GM21447 (cell line): ENCODE results near the gene IL1RL1.

Experiments
- ATAC-seq: cut with Tn5 transposase; IDR thresholded peaks from one replicate; pipeline ENCODE4 v1.9.1; 2021; ENCODE audit not compliant: unreplicated experiment

The IL1RL1 gene

DNA sequence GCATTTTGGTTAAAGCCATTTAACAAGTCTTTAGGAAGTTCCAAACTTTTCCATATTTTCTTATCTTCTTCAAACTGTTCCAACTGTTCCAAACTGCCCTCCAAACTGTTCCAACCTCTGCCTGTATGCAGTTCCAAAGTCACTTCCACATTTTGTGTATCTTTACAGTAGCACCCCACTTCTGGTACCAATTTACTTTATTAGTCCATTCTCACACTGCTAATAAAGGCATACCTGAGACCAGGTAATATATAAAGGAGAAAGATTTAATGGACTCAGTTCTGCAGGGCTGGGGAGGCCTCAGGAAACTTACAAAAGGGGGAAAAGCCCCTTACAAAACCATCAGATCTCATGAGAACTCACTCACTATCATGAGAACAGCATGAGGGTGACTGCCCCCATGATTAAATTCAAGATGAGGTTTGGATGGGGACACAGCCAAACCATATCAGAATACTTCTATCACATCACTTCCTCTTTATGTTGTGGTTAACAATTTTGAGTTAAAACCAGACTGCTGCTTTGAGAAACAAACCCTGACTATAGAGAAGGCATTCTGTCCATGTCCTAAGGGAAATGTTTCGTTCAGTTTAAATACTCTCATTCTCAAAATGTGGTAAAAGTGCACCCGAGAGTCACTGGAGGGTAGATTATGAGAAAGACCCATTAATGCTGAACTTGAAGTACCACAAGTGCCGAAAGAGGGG lies 55.2 kb downstream of the IL1RL1 start:
- ATAC-seq = peak; percentile 52

DNA sequence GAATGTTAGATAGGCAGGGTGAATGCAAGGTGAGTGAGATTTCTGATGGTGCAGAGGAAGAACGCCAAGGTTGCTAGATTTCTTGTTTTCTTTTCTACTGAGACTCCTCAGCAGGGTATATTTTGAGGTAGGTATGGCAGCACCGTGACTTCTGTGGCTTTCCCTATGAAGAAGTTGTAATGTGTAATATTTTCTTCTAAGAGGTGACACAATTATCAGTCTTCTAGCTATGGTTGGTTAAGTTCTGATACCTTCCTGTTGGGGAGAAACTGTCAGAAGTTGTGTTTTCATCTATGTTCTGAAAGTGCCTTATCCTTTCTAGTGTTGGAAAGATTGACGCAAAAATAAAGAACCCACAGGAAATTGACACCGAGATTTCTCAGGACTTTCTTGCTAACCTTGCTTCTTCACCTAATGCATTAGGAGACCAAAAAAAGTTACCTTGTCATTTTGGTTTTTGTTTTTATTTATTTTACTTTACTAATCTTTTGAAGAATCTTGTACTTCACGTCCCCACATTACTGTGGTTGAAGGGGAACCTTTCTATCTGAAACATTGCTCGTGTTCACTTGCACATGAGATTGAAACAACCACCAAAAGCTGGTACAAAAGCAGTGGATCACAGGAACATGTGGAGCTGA lies 56.1 kb downstream of the IL1RL1 start:
- peak; percentile 80 for ATAC-seq

DNA sequence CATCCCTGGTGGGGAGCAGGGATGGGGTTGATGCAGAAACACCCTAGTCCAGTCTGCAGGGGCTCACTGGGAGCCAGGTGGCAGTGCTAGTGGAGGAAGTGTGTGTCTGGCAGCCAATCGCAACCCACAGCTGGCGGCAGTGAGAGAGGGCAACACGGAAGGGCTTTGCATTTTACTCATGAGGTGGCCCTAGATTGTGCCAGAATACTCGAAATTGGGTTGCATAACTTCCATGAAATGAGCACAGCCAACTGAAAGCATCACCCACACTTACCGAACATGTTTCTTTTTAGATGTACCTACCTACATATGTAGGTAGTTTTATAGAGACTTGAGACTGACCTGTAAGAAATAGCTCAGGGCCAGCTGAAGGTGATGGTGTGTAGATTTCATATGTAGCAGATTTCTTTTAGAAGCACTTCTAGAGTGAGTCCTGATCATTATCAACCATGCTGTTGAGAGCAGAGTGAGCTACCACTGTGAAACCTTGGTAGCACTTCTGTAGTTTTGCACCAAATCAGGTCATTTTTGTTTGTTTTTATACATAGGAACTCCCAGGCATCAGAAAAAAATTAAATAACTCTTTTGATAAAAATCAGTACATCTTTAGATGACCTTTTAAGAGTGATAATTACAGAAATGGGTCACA lies 57.2 kb downstream of the IL1RL1 start:
- ATAC-seq = no peak

DNA sequence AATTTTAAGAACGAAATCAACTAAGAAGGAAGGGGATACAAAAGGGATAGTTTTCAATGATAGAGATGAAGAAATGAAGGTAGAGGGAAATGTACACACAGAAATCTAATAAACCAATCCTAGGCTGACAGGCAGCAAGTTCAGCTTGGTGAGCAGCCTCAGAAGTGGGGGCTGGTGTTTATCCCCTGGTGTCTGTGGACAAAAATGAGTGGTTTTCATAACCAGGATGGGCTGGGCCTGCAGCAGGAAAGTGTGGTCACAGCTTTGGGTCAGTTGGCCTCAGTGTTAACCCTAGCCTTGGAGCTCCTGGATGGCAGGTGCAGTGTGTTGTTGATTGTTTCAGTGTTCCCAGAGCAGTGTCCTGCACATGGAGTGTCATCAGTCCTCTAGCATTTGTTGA lies 58.5 kb downstream of the IL1RL1 start:
- ATAC-seq = no peak

DNA sequence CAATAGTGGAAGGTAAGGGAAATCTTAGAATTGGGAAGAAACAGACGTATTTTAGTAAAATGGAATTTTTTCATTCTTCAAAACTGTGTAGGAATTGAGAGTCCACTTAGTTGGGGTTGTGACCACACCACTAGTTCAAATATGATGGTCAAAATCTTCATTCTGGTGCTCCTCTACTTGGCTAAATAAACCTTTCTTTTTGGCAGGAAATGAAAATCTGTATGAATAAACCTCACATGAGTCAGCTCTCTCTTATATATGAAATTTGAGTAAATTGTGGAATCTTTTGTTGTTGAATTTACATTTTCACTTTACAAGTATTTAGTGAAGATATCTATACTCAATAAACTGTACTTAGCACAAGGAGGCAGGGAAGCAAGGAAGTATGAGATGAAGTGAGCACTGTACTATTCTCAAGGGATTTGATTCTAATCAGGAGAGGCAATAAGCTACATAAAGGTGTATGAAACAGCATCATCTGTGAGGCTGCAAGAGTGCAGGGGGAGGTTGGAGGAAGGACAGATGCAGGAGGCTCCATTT lies 64.8 kb downstream of the IL1RL1 start:
- no peak for ATAC-seq

DNA sequence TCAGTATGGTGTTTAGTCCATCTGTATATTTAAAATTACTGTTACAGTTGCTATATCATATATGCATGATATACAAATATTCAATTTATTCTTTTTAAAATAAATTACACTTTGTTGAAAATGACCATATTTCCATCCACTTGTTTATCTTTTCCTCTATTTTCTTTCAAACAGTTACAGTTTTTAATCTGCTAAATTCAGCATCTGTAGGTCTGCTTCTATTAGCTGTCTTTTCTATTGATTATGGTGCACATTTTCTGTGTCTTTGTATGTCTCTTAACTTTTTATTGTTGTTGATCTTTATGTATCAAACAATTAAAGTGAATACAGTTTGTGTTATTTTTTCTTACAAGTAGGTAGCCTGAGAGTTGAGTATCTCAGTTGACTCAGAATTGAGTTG lies 72.4 kb downstream of the IL1RL1 start:
- ATAC-seq = no peak

DNA sequence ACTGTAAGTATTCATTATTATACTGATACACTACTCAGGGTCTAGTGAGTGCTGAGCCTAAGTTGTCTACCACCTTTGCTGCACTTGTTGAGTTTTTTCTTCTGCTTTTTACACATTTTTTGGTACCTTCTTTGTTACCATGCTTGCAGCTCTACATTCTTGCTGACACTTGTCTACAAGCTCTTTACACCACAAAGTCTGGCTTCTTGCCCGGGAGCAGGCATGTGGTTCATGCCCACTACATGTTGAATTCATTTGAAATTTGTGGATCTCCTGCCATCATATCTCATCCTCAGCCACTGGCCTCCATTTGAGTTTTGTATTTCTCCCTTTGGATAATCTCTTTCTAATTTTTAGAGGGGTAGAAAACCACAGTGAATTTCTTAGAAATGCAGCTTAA lies 74.2 kb downstream of the IL1RL1 start:
- no peak for ATAC-seq

DNA sequence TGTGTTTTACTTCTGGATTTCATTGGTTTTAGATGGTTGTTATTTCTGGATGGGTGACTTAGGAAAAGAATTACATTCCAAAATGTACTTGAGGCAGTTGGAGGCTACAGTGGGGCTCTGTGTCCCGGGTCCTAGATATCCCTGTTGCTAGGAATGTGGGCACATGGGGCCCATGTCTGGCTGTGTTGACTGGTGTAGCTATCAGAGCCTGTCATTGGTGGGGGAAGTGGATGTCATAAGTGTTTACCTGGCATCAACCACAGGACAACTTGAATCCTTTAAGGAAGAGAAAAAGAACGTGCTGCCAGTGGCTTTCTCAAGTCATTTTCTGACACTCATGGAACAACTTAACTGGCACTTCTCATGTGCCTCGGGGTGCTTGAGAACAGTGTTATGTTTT lies 74.6 kb downstream of the IL1RL1 start:
- no peak for ATAC-seq

DNA sequence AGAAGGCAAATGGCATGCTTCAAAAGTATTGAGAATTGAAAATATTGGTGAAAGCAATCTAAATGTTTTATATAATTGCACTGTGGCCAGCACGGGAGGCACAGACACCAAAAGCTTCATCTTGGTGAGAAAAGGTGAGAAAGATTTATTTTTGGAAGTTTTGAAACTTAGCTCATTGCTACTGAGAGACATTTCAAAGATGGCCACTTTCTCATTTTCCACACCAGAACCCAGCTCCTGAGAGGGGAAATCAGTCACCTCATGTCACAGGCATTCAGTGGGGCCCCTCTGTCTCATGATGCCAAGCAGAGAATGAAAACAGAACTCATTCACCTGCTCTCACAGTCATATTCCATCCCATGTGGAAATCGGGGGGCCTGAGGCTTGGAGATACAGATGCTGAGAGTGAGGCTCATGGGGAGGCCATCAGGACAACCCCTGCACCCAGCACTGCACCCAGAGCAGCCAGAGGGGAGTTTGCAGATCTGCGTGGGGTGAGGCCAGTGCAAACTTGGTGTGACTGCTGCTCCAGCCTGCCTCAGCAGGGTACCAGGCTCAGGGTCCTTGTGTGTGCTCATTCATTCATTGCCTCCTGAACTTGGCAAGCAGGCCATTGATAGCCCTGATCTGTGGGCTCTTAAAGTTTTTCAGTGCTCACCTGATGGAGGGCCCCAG lies 75.6 kb downstream of the IL1RL1 start:
- ATAC-seq = no peak

DNA sequence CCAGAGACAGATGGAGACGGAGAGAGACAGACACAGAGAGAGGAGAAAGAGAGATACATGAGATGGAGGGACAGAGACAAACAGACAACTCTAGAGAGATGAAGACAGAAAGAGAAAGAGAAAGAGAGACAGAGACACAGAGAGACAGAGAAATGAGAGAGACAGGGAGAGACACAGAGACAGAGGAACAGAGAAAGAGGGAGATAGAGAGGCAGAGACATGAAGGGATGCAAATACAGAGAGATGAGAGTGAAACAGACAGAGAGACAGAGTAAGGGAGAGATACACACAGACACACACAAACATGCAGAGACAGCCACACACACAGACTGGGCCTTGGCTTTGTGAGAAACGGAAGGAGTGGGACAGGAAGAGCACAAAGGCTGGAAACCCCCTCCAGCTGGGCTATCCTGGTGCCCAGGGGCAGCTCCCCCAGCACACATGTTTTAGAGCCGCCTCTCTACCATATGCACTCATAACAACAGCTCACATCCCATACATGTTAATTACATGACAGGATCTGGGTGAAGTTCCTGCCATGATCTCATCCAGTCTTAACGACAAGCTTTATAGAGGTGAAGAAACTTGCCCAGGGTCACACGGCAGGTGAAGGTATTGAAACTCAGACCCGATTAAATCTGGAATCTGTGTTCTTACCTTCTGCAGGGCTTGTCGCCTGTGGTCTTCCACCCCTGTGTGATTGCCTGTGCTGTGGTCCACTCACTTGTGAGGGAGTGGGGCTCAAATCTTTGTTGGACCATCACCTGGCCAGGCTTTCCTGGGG lies 76.6 kb downstream of the IL1RL1 start:
- no peak for ATAC-seq

DNA sequence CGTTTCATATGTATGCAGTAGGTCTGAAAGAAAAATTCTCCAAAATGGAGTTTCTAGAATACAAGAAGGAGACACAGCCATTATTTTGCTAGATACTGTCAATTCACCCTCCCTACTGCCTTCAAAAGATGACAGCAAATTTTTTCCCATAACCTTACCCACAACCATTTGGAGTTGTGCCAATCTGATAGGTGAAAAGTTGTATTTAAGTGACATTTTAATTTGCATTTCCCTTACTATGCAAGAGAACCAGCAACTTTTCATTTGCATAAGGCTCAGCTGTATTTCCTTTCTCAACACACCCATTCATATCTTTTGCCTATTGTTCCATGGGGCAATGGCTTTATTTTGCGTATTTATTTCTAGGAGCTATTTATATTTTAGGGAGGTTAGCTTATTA lies 80.2 kb downstream of the IL1RL1 start:
- no peak for ATAC-seq

DNA sequence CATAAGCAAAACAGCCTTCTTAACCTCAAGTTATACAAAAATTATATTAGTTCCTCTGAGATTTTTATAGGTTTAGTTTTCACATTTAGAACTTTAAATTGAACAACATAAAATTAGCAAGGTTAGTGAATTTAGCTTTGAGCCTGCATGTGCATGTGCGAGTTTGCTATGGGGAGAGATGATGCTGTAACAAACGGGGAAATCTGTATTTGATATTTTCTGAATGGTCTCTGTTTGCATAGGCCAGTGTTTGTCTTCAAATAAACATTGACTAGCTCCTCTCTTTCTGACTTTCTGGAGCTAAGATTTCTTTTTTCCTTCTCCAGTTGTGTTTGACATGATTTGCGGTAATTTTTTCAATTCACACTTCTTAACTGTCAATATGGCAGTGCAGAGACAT lies 80.7 kb downstream of the IL1RL1 start:
- ATAC-seq = no peak

DNA sequence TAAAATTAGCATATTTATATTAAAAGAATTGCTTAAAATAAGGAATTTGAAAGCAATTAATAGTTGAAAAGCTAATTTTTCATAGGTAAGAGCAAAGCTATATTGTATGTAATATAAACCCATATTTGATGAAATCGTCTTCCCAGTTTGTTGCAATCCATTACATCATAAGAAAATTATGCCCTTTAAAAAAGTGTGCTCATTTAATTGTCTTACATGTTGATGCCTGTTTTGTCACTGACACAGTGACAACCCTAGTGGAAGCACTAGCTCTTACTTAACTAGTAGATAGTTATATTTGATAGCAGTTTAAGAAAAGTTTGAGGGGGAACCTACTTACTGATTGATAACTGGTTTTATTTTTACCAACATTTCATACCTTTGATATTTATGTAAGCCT lies 81.6 kb downstream of the IL1RL1 start:
- no peak for ATAC-seq

DNA sequence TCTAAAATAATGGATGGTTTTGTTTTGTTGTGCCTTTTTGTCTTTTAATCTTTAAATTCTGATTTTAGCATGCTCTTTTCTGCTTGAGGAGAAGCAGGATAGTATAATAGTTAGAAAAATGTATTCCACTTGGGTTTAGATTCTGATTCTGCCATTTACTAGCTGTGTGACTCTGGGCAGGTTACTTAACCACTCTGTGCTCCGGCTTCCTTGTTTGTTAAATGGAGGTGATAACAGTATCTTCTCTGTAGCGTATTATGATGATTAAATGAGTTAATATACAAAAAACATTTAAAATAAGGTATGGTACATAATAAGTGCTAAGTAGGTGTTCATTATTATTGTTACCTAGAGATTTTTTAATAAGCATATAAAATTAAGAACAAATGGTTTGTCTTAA lies 84.6 kb downstream of the IL1RL1 start:
- ATAC-seq = no peak

DNA sequence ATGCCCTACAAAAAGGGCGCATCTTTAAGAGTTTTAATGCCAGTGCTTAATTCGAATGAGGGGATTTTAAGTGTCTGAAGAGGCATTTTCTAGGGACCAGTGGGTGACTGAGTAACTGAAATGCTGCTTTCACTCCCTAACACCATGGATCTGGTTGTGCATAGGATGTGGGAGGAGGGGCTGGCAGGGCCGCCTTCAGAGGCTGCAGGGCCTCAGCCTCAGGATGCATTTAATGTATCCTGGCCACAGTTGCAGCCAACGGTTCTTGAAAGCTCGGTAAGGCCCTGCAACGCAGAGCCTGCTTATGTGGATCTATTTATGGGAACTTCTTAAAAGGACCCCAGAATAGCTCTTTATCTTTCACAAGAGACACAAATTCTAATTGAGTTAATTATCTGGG lies 85.8 kb downstream of the IL1RL1 start:
- no peak for ATAC-seq

DNA sequence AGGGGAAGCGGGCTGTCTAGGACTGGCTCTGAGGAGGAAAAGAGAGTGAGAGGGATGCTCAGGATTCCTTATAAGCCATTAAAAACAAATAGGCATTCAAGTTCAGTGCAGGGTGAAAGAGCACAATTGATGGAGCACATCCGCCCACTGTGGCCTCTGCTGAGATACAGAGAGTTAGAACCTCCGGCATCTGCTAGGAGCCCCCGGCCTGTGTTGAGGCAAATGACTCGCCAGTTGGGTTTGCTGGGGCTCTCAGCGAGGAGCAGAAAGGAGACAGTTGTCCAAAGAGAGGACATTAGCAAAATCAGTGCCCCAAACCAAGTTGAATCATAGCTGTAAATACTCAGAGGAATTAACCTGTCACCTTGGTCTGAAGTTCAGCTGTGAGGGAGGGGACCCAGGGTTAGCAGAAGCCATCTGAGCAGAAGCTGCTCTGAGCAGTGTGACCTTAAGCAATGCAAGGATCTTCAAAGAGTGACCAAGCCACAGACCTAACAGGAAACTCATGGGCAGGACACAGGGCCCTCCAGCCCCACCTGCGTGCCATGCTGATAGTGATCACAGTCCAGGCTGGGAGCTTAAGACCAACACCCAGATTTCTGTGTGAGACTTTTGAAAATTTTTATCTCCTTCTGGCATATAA lies 88.3 kb downstream of the IL1RL1 start:
- no peak for ATAC-seq

DNA sequence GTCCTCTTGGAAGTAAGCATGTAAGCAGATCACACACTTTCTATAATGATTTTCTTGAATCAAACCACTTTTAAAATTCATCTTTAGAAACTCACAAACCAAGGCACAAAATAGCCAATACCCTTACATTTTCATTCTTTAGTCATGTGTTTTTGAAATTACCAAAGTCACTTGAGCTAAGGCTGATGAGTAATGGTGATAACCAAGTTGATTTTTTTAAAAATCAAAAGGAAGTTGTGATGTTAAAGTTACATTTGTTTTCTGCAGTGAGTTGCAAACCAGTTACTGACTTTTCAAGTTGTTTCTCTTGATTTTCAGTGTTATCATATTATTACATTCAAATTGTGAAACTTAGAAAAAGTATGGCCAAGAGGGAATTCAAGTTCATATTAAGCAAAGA lies 90.1 kb downstream of the IL1RL1 start:
- no peak for ATAC-seq
